Endothelial cell of hepatic sinusoid (primary cell): Measurements from ENCODE around the gene AK2.
"Not testable (repeated sequence)": the region's sequence is repeated elsewhere in the genome, so short reads cannot be mapped to it uniquely, and the experiment has no call there.

ENCODE experiments used
- in situ Hi-C: cut with HindIII; loops from 2 replicates; pipeline ENCODE4 v1.10.0; 2017; ENCODE audit warnings: low sequenced_read_pairs

AK2 gene

DNA sequence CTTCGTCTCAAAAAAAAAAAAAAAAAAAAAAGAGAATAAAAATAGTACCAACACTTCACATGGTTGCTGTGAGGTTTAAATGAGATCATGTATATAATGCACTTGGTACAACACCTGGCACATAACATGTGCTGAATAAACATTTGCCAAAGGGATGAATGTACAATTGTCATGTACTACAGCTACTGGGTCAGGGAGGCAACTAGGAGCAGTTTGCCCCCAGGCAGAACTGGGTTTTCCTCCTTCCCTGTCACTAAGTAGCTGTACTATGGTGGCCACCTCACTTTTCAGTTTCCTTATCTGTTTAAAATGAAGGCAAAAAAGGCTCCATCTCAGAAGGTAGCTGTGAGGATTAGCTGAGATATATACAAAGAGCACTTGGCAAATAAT lies 11.5 kb downstream of the AK2 start:
- in situ Hi-C loops: no loop called here

DNA sequence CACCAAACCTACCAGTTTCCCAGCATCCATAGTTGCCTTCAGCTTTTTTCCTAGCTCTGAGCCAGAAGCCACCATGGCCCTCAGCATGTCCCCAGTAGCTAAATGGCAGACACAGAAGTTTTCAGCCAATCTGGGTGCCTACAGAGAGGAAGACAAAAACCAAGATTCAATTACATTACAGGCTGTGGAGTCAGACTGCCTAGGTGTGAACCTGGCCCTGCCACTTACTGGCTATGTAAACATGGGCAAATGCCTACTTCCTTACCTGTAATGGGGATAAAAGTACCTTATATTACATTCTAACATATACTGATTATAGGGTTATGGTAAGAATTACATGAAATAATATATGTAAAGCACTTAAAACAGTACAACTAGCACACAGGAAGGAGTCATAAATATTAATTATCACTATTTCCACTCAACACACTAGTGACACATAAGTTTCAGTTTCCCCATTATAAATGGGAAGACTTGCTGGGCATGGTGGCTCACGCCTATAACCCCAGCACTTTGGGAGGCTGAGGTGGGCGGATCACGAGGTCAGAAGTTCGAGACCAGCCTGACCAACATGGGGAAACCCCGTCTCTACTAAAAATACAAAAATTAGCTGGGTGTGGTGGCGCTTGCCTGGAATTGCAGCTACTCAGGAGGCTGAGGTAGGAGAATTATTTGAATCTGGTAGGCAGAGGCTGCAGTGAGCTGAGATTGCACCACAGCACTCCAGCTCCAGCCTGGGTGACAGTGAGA lies 12.1 kb downstream of the AK2 start:
- in situ Hi-C loops: not testable (repeated sequence)

DNA sequence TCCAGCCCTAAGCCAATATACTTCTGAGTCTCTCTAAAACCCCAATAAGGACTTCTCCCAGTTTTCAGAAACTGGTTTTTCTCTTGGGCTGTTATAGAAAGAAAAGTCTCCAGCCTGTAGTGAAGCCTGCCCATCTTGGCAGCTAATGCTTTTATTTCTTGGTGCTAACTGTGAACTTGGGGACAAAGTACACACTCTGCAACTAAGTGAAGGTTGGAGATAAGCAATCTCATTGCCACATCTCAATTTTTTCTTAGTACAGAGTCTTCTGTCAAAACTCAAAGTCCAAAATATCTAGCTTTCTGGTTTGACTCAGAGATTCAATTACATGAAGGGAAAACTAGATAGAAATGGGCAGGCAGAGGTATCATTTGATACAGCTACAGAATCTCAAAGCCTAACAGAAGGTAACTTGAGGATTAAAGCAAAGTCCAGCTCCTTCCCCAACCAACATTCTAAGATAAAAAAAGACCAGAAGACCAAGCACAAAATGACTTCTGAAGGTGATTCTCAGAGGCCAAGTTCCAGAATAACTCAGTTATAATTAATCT lies 14.0 kb downstream of the AK2 start:
- in situ Hi-C loops: no loop called here

DNA sequence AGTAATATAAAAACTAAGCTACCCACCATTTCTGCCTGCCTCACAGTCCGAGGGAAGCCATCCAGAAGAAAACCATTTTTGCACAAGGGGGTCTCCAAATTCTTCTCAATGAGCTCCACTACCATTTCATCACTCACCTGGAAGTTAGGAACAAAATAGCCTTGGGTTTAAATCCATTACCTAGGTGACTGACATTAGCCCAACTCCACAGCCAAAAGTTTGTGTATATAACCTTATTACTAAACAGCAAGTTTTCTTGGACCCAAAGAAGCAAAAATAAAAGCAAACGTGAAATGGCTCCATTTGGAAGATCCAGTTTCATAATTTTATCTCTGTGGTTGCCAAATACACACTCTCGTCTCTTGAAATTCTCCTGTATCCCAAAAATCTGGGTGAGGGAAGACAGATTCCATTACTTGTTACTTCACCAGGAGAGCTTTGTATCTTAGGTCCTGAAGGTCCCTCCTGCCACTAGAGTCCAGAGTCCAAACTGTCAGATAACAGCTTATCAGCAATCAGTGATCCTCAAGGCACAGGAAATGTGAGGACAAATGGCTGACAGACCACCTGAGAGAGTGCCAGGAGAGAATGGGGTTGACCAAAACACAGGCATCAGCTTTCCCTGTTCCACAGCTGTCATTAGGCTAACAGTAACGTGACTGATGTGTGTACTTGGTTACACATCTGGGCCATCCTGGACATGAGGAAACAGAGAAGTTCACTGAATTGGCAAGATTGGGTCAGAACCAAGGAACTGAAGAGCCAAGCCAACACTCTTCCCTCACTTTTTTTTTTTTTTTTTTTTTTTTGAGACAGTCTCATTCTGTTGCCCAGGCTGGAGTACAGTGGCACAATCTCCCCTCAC lies 14.9 kb downstream of the AK2 start:
- in situ Hi-C loops: no loop called here

DNA sequence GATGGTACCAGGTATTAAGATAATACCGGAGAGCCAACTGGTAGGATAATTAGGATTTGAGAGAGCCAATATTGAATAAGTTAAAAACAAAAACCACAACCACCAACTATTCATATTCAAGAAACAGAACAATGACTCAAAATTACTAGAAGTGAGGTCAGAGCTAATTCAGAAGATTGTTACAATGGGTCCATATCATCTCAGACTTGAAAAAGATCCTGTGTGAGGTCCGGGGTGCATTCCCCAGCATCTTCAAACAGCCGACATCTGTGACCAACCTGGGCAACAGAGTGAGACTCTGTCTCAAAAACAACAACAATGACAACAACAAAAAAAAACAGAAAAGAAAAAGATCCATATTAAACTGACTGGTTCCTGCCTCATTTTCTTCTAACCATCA lies 18.6 kb downstream of the AK2 start:
- in situ Hi-C loops: no loop called here

DNA sequence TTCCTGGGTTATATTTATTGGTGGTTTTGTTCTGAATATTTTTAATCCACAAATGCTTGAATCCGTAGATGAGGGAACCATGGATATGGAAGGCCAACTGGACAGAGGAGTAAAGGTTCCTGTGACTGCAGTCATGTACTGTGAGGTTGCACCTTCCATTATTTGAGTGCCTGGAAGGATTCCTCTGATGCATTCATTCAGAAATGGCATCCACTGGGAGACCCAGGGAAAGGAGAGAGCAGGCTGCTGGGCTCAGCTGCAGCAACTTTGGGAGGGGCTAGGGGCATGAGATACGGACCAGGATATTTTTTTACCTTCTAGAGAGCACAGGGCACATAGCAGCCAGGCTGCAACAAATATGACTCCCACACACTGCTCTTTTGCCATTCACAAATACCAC lies 19.5 kb downstream of the AK2 start:
- in situ Hi-C loops: no loop called here

DNA sequence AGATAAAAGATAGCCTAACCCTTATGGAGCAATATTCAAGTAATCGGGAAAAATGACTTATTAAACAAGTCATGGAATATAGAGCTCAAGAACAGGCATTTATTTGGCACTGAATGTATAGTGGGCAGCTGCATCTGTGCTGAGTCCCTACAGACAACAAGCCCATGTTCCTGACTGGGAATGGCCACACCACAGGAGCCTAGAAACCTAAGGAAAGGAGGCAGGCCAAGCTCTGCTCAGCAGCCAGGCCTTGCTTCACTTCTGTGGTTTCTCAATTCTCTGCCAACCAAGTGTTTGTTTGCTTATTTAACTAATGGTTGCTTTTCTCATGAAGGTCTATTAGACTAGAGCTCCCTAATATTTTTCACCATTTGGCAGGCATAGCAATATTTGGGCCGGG lies 21.5 kb downstream of the AK2 start:
- in situ Hi-C loops: no loop called here

DNA sequence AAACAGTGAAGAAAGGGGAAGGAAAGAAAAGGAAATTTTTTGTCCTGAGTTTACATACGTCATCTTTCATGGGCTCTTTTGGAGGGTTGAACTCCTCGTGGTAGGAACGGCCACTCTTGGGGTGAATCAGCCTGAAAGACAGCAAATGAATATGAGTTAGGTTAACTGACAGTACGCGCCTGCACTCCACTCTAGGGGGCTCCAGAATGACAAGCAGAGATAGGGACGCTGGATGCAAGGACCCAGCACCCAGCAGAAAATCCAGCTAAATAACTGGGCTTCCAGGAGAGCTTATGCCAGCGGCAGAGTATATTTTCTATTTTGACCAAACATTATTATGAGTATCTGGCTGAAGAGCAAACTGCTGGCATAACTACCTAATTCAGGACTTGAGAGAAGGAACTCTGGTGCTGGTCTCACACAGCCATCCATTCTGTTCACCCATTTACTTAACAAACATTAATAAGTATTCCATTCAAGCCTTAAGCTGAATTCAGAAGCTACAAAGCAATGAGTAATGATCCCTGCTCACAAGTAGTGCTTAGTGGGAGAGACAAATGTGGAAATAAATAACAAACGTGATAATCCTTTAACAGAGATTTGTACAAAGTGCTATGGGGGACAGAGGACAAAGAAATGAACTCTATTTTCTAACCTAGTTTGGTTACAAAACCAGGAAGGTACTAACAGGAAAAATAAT lies 22.1 kb downstream of the AK2 start:
- in situ Hi-C loops: no loop called here

DNA sequence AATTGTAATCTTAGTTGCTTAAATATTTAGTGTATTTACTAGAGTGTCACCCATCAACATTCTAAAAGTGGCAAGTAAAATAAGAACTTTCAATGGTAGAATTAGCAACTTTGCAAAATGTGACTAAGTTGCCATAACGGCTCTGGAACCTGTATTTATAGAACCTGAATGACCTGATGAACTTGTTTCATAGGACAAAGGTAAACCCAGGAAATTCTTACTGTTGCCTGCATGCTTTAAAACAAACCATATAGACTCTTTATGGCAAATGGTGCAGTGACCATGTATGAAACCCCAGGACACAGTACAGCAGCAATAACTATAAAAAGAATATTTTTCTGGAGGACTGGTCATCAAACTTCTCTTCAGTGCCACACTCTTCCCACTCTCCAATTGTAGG lies 22.9 kb downstream of the AK2 start:
- in situ Hi-C loops: no loop called here

DNA sequence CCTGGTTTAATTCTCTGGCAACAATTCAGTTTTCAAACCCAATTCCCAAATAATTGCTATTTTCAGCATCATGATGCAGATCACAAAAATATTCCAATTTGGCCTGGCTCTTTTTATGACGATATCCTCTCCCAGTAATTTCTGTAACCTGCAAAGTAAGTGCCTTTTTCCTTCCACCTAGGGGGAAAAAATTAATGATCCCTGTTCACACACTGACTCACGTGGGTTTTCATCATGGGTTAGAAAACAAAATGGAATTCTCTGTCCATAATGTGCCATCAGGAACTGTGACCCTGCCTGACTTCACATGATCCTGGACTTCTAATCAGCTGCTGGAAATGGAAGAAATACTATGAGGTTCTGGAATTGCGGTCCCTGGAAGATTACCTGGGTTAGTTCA lies 24.5 kb downstream of the AK2 start:
- in situ Hi-C loops: no loop called here

DNA sequence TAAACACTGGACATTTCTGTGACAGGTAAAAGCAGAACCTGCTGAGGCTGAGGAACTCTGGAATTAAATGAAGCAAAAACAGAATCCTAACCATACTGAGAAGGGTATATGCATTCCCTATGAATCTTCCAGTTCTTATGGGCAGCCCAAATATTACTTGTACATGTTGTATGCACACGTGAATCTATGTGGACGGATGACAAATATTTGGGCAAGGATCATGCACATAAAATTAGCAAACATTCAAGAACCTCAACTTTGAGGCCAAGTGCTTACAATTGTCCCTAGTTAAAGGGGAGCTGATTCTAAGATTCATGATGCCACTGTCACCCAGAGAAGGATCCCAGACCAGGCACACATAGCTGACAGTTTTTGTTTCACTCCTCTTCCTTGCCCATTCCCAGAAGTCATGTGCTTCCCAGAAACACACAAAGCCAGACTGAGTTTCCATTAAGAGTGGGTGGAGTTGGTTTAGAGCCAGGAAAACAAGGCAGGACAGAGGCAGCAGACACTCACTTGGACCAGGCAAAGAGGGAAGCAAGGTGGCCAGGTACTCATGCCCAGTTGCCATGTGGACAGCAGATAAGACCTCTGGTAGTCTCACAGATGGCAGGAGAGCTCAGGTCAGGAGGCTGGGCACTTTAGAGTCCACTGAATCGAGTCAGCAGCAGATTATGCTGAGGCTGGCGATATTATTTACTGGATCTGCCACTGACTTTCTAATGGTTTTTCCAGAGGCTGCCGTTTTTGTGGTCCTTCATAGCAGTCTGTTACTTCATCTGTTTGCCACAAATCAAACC lies 25.6 kb downstream of the AK2 start:
- in situ Hi-C loops: no loop called here

DNA sequence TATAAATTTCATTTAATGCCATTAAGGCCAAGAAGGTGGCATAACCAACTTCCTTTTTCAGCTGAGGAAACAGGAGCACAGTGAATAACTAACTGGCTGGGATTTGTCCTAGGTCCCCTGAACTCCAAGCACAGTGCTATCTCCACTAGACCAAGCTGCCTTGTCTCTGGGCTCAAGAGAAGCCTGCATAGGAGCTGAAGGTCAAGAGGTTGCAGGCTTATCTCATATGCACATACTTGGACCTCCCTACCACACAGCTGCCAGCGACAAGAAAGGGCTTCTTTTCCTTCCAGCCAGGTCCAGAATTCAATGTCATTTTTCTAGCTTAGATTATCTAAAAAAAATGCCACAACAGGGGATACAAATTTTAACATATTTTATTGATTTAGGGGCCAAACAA lies 27.1 kb downstream of the AK2 start:
- in situ Hi-C loops: no loop called here

DNA sequence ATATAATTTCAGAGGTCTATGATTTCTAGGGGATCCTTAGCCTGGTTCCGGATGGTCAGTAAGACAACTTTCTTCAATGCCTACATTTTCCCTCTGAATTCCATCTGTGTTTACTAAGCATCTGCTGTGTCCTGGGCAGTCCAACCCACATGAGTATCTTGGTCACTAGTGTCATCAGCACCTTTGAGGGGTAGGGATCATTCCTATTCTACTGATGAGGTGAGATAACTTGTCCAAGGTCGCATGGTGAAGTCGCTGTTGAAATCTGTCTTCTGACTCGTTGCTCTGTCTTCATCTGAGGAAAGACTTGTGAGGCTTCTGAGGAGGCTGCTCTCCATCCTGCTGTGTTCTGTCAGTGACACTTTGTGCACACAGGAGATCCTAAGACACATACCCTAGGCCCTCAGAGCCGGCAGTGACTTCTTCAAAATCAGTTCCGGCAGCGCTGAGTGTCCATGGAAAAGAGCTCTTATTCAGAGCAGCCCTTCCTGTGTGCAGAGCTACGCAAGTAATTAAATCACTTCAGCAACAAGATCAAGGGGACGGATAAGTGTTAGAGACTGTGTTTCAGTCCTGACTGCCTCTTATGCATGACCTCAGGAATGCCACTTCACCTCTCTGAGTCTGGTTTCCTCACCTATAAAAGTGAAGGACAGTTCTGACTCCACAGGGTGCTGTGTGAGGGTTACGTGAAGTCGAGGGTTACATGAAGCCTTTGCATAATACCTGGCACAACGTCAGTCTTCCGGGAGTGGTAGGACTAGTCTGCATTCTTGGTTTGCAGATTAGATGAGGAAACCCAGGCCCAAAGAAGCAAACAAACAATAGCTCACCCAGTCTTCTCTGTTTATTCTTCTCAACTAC lies 28.4 kb downstream of the AK2 start:
- in situ Hi-C loops: no loop called here

DNA sequence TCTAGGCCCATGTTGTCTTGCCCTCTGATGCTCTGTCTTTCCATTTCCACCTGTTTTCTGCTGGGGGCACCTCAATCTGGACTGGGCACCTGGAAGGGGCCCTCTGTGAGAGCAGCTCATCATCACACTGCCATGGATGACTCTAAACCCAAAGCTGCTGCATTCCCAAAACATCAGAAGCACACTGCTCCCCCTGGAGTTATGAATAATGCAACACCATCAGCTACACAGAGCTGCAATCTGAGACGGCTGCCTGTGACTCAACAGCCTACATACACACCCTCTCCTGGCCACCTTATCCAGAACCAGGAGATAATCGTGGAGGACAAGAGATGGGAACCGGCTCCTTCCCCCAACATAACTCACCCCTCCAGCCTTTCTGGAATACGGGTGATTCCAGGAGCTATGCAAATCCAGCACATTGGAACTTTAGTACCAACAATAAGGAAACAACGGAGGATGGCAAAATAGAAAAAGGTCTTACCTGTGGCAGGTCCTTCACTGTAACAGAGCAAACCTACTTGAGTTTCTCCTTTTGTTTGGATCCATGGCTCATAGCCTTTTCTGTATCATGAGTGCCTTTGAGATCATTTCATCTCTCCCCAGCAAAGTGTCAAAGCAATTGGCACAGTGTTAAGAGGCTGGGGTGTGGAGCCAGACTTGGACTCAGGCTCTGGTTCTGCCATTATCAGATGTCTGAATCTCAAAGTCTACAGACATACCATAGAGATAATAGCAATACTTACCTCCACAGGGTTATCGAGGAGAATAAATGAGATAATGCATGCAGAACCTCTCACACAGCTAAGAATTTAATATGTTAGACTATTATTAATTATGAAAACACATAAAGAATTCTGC lies 29.3 kb downstream of the AK2 start:
- in situ Hi-C loops: no loop called here

DNA sequence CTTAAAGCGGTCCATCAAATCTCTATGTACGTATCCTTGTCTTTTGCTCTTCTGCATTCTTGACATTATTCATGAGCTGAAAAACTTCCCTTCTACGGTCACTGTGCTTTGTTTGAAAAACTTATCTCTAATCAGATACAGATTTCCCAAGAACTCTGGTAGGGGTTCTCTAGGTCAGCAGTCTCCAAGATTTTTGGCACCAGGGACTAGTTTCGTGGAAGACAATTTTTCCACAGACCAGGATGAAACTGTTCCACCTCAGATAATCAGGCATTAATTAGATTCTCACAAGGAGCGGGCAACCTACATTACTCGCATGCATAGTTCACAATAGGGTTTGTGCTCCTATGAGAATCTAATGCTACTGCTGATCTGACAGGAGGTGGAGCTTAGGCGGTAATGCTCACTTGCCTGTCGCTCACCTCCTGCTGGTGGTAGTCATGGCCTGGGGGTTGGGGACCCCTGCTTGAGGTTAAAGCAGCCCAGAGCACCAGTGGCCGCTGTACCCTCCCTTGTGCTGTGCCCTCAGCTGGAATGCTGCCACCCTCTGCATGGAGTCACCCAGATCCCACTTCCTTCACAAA lies 30.8 kb downstream of the AK2 start:
- in situ Hi-C loops: no loop called here

DNA sequence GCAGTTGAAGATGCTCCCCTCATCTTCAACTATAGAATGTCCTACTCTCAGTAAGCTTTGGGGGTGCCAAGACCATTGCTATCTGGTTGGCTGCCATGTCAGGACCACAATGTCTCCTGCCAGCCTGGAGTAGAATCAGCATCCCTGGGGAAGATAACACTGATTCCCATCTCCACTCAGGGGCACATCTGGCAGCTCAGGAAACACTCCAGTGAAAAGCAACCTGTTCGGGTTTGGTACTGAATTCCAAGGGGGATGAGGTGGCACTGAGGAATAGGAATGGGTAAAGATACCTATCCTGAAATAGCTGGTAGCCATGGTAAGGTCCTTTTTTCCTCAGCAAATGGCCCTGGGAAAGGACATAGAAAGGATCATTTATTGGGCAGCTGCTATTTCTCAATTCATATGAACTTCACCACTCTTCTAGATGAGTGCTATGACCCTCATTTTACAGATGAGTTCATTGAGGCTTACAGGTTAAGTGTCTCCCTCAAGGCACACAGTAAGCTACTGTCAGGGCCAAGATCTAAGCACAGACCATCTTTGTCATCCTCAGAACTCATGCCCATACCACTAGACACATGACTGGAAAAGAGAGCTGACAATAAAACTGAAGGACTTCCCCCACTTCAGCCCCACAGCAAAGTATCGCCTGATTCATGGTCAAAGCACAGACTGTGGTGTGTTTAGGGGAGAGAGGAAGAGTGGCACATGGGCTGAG lies 31.4 kb downstream of the AK2 start:
- in situ Hi-C loops: no loop called here

DNA sequence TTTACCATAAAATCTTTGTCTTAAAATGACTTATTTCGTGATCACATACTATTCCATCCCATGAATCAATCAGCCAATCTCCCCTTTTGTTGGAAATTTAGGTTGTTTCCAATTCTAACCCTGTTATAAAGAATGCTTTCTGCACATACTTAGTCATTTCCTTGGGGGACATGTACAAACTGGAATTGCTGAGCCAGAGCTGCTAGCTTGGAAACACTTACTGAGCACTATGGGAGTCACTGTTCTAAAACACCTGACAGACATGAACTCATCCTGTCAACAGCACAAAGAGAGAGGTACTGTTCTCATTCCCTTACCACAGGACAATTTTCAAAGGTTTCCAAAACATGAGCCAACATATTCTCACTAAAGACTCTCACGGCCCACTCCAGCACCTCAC lies 32.1 kb downstream of the AK2 start:
- in situ Hi-C loops: loop anchor here (5.0 kb wide), 1 partner anchor 62 kb away; no protein-coding TSS in a partner anchor

DNA sequence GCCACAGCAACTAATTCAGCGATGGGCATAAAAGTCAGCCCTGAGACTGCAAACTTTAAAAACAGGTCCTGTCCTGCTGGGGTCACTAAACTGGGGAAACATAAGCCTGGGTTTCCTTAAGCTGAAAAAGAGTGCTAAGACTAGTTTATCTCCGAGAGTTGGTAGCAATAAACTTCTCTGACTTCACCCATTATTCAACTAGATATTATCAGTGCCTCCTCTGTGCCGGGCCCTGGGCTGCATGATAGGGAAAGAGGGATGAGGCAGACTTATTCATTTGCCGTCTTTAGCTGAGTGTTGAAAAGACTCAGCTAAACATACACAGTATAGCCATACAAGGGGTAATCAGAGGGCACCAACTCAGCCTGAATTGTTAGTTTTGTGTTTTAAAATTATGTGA lies 33.0 kb downstream of the AK2 start:
- in situ Hi-C loops: loop anchor here (5.0 kb wide), 1 partner anchor 61 kb away; no protein-coding TSS in a partner anchor
